Activated CD4-positive, CD25-positive, alpha-beta regulatory T cell (primary cell): ENCODE measurements around the gene PJVK.

ENCODE experiments used
- DNase-seq, 4 experiments: peaks; one replicate each; lab custom pipeline; 2025; lab: John Stamatoyannopoulos, UW

The PJVK gene

GRCh38 chr2:178480227-178481181 lies 29.3 kb downstream of the PJVK start, which contains the start of gene PLEKHA3:
Gene PLEKHA3 (plus strand): TSS chr2:178480457. CDS start chr2:178480870, 413 bp downstream.
- DNase-seq, result peak; percentile 21 to 48 (median 38)

GRCh38 chr2:178482437-178482836 lies 31.3 kb downstream of the PJVK start:
- DNase-seq, result no peak

GRCh38 chr2:178484245-178485041 lies 33.3 kb downstream of the PJVK start:
- no peak for DNase-seq

- no peak for DNase-seq
Observed at GRCh38 chr2:178485356-178485755, 34.2 kb downstream of the PJVK start.

- DNase-seq, result no peak
Observed at GRCh38 chr2:178491612-178492011, 40.4 kb downstream of the PJVK start.

GRCh38 chr2:178496049-178496448 lies 44.9 kb downstream of the PJVK start:
- DNase-seq, result no peak

- no peak for DNase-seq
Observed at GRCh38 chr2:178498137-178498536, 47.0 kb downstream of the PJVK start.

- no peak for DNase-seq
Observed at GRCh38 chr2:178499640-178500039, 48.5 kb downstream of the PJVK start.

GRCh38 chr2:178502751-178503150 lies 51.6 kb downstream of the PJVK start:
- DNase-seq, result no peak

GRCh38 chr2:178506101-178506500 lies 54.9 kb downstream of the PJVK start:
- no peak for DNase-seq

GRCh38 chr2:178506524-178506923 lies 55.3 kb downstream of the PJVK start:
- no peak for DNase-seq

GRCh38 chr2:178506949-178507348 lies 55.8 kb downstream of the PJVK start:
- no peak for DNase-seq

- no peak for DNase-seq
Observed at GRCh38 chr2:178508646-178509045, 57.5 kb downstream of the PJVK start.

- no peak for DNase-seq
Observed at GRCh38 chr2:178510384-178510783, 59.2 kb downstream of the PJVK start.
